Prostate gland (tissue), 2 donors: ENCODE results near the gene FAM110A. TPM values are rescaled to one million over a fixed set of nuclear protein-coding genes. Genes with fewer than 3 reads are reported as not detected.
"Not testable (repeated sequence)": the region's sequence is repeated elsewhere in the genome, so short reads cannot be mapped to it uniquely, and the experiment has no call there.

Experiments used
- DNase-seq: peaks from one replicate; pipeline ENCODE4 v3.0.0-alpha.2; 2019; ENCODE audit warnings: low spot score
- H3K27ac ChIP-seq, 2 donors: fragments of 200-600 bp; sonication (generic); 2 replicates each; pipeline ENCODE4 v1.5.1; 2017 to 2019
- H3K27me3 ChIP-seq: fragments of 200-600 bp; sonication (generic); replicated peaks from 2 replicates; pipeline ENCODE4 v1.5.1; 2019; ENCODE audit not compliant: insufficient read depth
- H3K36me3 ChIP-seq, 2 donors: fragments of 200-600 bp; sonication (generic); 1 replicate in 1 of 2; 2 replicates in 1 of 2; pipeline versions ENCODE4 v1.5.1 to v1.8.1; 2017 to 2019
- H3K4me1 ChIP-seq: fragments of 200-600 bp; sonication (generic); replicated peaks from 2 replicates; pipeline ENCODE4 v1.5.1; 2019
- H3K4me3 ChIP-seq, 2 donors: fragments of 200-600 bp; sonication (generic); 2 replicates each; pipeline ENCODE4 v1.5.1; 2017 to 2019
- H3K9me3 ChIP-seq: fragments of 200-600 bp; sonication (generic); 2 replicates; pipeline ENCODE4 v1.5.1; 2017
- CTCF ChIP-seq, 4 experiments: fragments of 200-600 bp in 2 of 4; fragments of 450-650 bp in 2 of 4; sonication (generic) in 2 of 4; IDR thresholded peaks; 1 replicate in 3 of 4; 2 replicates in 1 of 4; pipeline ENCODE4 v1.5.1; 2016 to 2019; ENCODE audit warnings: antibody characterized with exemption in 4 of 4, mild to moderate bottlenecking in 2 of 4, moderate library complexity in 2 of 4
- POLR2A ChIP-seq: fragments of 450-650 bp; IDR thresholded peaks from one replicate; pipeline ENCODE4 v1.6.1; 2016; ENCODE audit warnings: antibody characterized with exemption, mild to moderate bottlenecking
- POLR2AphosphoS5 ChIP-seq: sonication (generic); formaldehyde crosslinking; IDR thresholded peaks from one replicate; pipeline ENCODE4 v1.6.1; 2017; ENCODE audit warnings: antibody characterized with exemption
- WGBS: methylation state at CpG from one replicate; pipeline ENCODE4 v1.1.5; 2018; 5-methylcytosine and 5-hydroxymethylcytosine counted together
- intact Hi-C: fragments of 100-400 bp; cut with DNase I; formaldehyde crosslinking; loops from one replicate; pipeline ENCODE4 v1.14.2; 2022
- total RNA-seq, 2 donors: library from RNA; depleted of rRNA; stranded (reverse); fragments of >200 nt; gene quantifications; one replicate each; pipeline ENCODE4 v1.1.0, GENCODE V29; 2016

FAM110A gene
- 10 to 100 TPM; 15.5 to 33.0 TPM for total RNA-seq

GRCh38 chr20:833450-834150, at the start of gene FAM110A:
Gene FAM110A, plus strand, starts transcription at chr20:833715. Its CDS starts 11,090 bp downstream, at chr20:844805.
- DNase-seq, result peak; percentile 97
- under 1% methylated on average over 45 of the region's 64 CpGs for WGBS
- Histone ChIP-seq H3K4me1 (peaks cover 8% of the 10 kb centered on the region), H3K36me3 (no peaks in the 10 kb centered on the region), H3K27ac (peak within 1 kb of the TSS; percentile 69 to 75), H3K27me3 (no peaks in the 10 kb centered on the region), H3K9me3 (no peaks in the 10 kb centered on the region), H3K4me3 (peak within 1 kb of the TSS; percentile 75 to 80)
- TF ChIP-seq POLR2AphosphoS5, result peak; percentile 91
- peak; percentile 46 for TF ChIP-seq POLR2A
- TF ChIP-seq CTCF (IDR thresholded peaks at IDR 0.05), result peak in 1 of 4 experiments; percentile 11
- intact Hi-C loops, result no loop called here

- Histone ChIP-seq H3K4me3 (no peak overlapping the region), H3K4me1 (no peaks in the 10 kb centered on the region), H3K36me3 (no peaks in the 10 kb centered on the region), H3K27me3 (no peaks in the 10 kb centered on the region), H3K9me3 (no peaks in the 10 kb centered on the region), H3K27ac (no peak overlapping the region)
- 15% methylated on average over 1 of the region's 1 CpG for whole genome bisulfite sequencing
- intact Hi-C loops, result no loop called here
- TF ChIP-seq POLR2A (no peak), POLR2AphosphoS5 (no peak), CTCF (IDR thresholded peaks at IDR 0.05) (no peak)
- no peak for DNase-seq
Observed at GRCh38 chr20:787825-788224, 45.7 kb upstream of the FAM110A start.

GRCh38 chr20:791056-791455, 42.5 kb upstream of the FAM110A start:
- Histone ChIP-seq H3K27ac (no peak overlapping the region), H3K36me3 (no peaks in the 10 kb centered on the region), H3K4me3 (no peak overlapping the region), H3K27me3 (no peaks in the 10 kb centered on the region), H3K4me1 (no peaks in the 10 kb centered on the region), H3K9me3 (no peaks in the 10 kb centered on the region)
- WGBS, result 69% methylated on average over 2 of the region's 2 CpGs
- intact Hi-C loops, result no loop called here
- DNase-seq, result no peak
- TF ChIP-seq CTCF (IDR thresholded peaks at IDR 0.05) (no peak), POLR2AphosphoS5 (no peak), POLR2A (no peak)

GRCh38 chr20:792248-792647, 41.3 kb upstream of the FAM110A start:
- DNase-seq, result no peak
- no peaks in the 10 kb centered on the region for H3K9me3 ChIP-seq
- H3K36me3 ChIP-seq, result no peaks in the 10 kb centered on the region
- no peak overlapping the region for H3K27ac ChIP-seq
- no peak overlapping the region for H3K4me3 ChIP-seq
- H3K27me3 ChIP-seq, result no peaks in the 10 kb centered on the region
- TF ChIP-seq CTCF (IDR thresholded peaks at IDR 0.05), result no peak
- TF ChIP-seq POLR2A, result no peak
- no peak for TF ChIP-seq POLR2AphosphoS5
- intact Hi-C loops, result no loop called here
- 93% methylated on average over 18 of the region's 18 CpGs for WGBS
- H3K4me1 ChIP-seq, result no peaks in the 10 kb centered on the region

GRCh38 chr20:796921-797320, 36.6 kb upstream of the FAM110A start:
- no peak for DNase-seq
- TF ChIP-seq POLR2AphosphoS5, result peak; percentile 47
- no peak for TF ChIP-seq POLR2A
- WGBS, result 42% methylated on average over 3 of the region's 3 CpGs
- Histone ChIP-seq H3K4me3 (no peak overlapping the region), H3K27me3 (no peaks in the 10 kb centered on the region), H3K4me1 (no peaks in the 10 kb centered on the region), H3K36me3 (no peaks in the 10 kb centered on the region), H3K27ac (peak overlapping the region; percentile 18 to 49), H3K9me3 (no peaks in the 10 kb centered on the region)
- intact Hi-C loops, result no loop called here

- H3K4me1 ChIP-seq, intact Hi-C loops, H3K27me3 ChIP-seq, DNase-seq, H3K9me3 ChIP-seq, H3K4me3 ChIP-seq, H3K27ac ChIP-seq, H3K36me3 ChIP-seq: not testable (repeated sequence)
- WGBS, result 45% methylated on average over 5 of the region's 5 CpGs
Observed at GRCh38 chr20:798746-799145, 34.8 kb upstream of the FAM110A start.

- DNase-seq, intact Hi-C loops, H3K36me3 ChIP-seq, H3K4me1 ChIP-seq, H3K4me3 ChIP-seq, H3K27ac ChIP-seq, H3K9me3 ChIP-seq, H3K27me3 ChIP-seq: not testable (repeated sequence)
- WGBS, result 86% methylated on average over 7 of the region's 7 CpGs
Observed at GRCh38 chr20:800026-800425, 33.5 kb upstream of the FAM110A start.
